RWPE2 (cell line): ENCODE measurements around the gene DUSP9.

ENCODE experiments used
- ATAC-seq: fragments of 200-7000 bp; cut with Tn5 transposase; 3 replicates; pipeline ENCODE4 v1.9.1; 2021; ENCODE audit warnings: low read depth
- DNase-seq: peaks from one replicate; pipeline ENCODE4 v3.0.0-alpha.2; 2020; ENCODE audit warnings: low spot score
- H3K27ac ChIP-seq: fragments of 450-650 bp; 2 replicates; pipeline ENCODE4 v1.5.1; 2017; ENCODE audit warnings: mild to moderate bottlenecking; ENCODE audit not compliant: poor library complexity, severe bottlenecking
- H3K27me3 ChIP-seq: fragments of 250-450 bp; sonication (Bioruptor Pico); 2 replicates; pipeline ENCODE4 v1.5.1; 2021; ENCODE audit warnings: mild to moderate bottlenecking, moderate library complexity; ENCODE audit not compliant: insufficient read depth, poor library complexity, severe bottlenecking
- H3K36me3 ChIP-seq: fragments of 250-450 bp; sonication (Bioruptor Pico); 2 replicates; pipeline ENCODE4 v1.5.1; 2020; ENCODE audit warnings: low read depth, mild to moderate bottlenecking, moderate library complexity
- H3K4me1 ChIP-seq: fragments of 250-450 bp; sonication (Bioruptor Pico); 2 replicates; pipeline ENCODE4 v1.5.1; 2021; ENCODE audit warnings: mild to moderate bottlenecking, moderate library complexity; ENCODE audit not compliant: insufficient read depth, poor library complexity, severe bottlenecking
- H3K4me3 ChIP-seq: fragments of 250-450 bp; sonication (Bioruptor Pico); 2 replicates; pipeline ENCODE4 v1.5.1; 2021; ENCODE audit warnings: mild to moderate bottlenecking, moderate library complexity; ENCODE audit not compliant: severe bottlenecking
- H3K9me3 ChIP-seq: fragments of 250-450 bp; sonication (Bioruptor Pico); 2 replicates; pipeline ENCODE4 v1.5.1; 2021; ENCODE audit warnings: mild to moderate bottlenecking, moderate library complexity; ENCODE audit not compliant: severe bottlenecking
- TF ChIP-seq, protein P1 (sequence below): fragments of 450-650 bp; IDR thresholded peaks from one replicate; pipeline ENCODE4 v1.5.1; 2017; ENCODE audit warnings: mild to moderate bottlenecking, moderate library complexity; ENCODE audit not compliant: poor library complexity, severe bottlenecking

Gene DUSP9

GRCh38 chrX:153686711-153687110 is 39.7 kb downstream of the DUSP9 start:
- H3K27me3 ChIP-seq = no peaks in the 10 kb centered on the region
- H3K36me3 ChIP-seq = peaks cover 5% of the 10 kb centered on the region; the same call in 1 of the 2 replicates
- no peak overlapping the region for H3K27ac ChIP-seq
- ATAC-seq (no peak), DNase-seq (no peak)
- TF ChIP-seq, protein P1, sequence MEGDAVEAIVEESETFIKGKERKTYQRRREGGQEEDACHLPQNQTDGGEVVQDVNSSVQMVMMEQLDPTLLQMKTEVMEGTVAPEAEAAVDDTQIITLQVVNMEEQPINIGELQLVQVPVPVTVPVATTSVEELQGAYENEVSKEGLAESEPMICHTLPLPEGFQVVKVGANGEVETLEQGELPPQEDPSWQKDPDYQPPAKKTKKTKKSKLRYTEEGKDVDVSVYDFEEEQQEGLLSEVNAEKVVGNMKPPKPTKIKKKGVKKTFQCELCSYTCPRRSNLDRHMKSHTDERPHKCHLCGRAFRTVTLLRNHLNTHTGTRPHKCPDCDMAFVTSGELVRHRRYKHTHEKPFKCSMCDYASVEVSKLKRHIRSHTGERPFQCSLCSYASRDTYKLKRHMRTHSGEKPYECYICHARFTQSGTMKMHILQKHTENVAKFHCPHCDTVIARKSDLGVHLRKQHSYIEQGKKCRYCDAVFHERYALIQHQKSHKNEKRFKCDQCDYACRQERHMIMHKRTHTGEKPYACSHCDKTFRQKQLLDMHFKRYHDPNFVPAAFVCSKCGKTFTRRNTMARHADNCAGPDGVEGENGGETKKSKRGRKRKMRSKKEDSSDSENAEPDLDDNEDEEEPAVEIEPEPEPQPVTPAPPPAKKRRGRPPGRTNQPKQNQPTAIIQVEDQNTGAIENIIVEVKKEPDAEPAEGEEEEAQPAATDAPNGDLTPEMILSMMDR = no peak
- H3K4me1 ChIP-seq = no peaks in the 10 kb centered on the region
- H3K4me3 ChIP-seq = no peak overlapping the region
- no peaks in the 10 kb centered on the region for H3K9me3 ChIP-seq

- no peaks in the 10 kb centered on the region for H3K27me3 ChIP-seq
- H3K27ac ChIP-seq = peak within 1 kb of the TSS; percentile 48
- H3K9me3 ChIP-seq = no peaks in the 10 kb centered on the region
- no peak for DNase-seq
- peak within 1 kb of the TSS; percentile 40 for H3K4me3 ChIP-seq
- peak; percentile 44 for ATAC-seq
- H3K36me3 ChIP-seq = peaks cover 5% of the 10 kb centered on the region; the same call in 1 of the 2 replicates
- no peaks in the 10 kb centered on the region for H3K4me1 ChIP-seq
- TF ChIP-seq, protein P1 = no peak
These were observed 40.4 kb downstream of the DUSP9 start, which contains the start of gene SLC6A8 for GRCh38 chrX:153687121-153688039. SLC6A8 (plus strand) TSS chrX:153687926; CDS start chrX:153688575, 649 bp downstream.

DNA sequence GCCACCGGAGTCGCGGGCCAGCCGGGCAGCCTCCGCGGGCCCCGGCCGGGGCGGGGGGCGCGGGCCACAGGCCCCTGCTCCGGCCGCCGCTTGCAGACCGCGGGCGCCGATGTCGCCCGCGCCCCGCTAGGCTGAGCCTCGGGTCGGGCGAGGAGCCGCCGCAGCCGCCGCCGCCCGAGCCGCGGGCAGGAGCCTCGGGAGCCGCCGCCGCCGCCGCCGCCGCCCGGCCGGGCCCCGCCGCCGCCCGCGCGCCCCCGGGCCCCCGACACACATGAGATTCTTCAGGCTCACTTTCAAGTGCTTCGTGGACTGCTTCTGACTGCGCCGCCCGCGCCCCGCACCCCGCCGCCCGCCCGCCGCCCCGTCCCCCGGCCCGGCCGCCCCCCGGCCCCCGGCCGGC is 41.1 kb downstream of the DUSP9 start:
- peaks cover 5% of the 10 kb centered on the region; the same call in 1 of the 2 replicates for H3K36me3 ChIP-seq
- peak overlapping the region; percentile 29 for H3K4me3 ChIP-seq
- no peaks in the 10 kb centered on the region for H3K9me3 ChIP-seq
- H3K27ac ChIP-seq = no peak overlapping the region
- no peak for ATAC-seq
- H3K27me3 ChIP-seq = no peaks in the 10 kb centered on the region
- H3K4me1 ChIP-seq = no peaks in the 10 kb centered on the region
- DNase-seq = no peak
- TF ChIP-seq, protein P1 = no peak

DNA sequence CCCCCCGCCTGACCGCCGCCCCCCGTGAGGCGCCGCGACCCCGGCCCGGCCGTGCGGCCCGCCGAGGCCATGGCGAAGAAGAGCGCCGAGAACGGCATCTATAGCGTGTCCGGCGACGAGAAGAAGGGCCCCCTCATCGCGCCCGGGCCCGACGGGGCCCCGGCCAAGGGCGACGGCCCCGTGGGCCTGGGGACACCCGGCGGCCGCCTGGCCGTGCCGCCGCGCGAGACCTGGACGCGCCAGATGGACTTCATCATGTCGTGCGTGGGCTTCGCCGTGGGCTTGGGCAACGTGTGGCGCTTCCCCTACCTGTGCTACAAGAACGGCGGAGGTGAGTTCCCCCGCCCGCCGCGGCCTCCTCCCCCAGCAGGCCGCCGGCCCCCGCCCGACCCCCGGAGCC is 41.5 kb downstream of the DUSP9 start:
- peak overlapping the region; percentile 48 for H3K27ac ChIP-seq
- no peaks in the 10 kb centered on the region for H3K9me3 ChIP-seq
- DNase-seq = no peak
- H3K4me1 ChIP-seq = no peaks in the 10 kb centered on the region
- peaks cover 5% of the 10 kb centered on the region; the same call in 1 of the 2 replicates for H3K36me3 ChIP-seq
- TF ChIP-seq, protein P1 = no peak
- H3K4me3 ChIP-seq = peak overlapping the region; percentile 40
- no peak for ATAC-seq
- H3K27me3 ChIP-seq = no peaks in the 10 kb centered on the region
